H1 (cell line): ENCODE data around the gene ITGB2. TPM values are rescaled to one million over a fixed set of nuclear protein-coding genes. Genes with fewer than 3 reads are reported as not detected.

Source experiments
- RNF2 ChIP-seq: fragments of 200-900, 300-1000 bp; sonication (generic); IDR thresholded peaks from 2 replicates; pipeline ENCODE4 v1.7.1; 2016; ENCODE audit warnings: borderline replicate concordance, low read depth, mild to moderate bottlenecking, antibody characterized with exemption, low read length; ENCODE audit not compliant: poor library complexity, severe bottlenecking; ENCODE audit errors: missing control alignments
- polyA plus RNA-seq, 7 experiments: library from polyadenylated mRNA; depleted of rRNA in 3 of 7; stranded (reverse) in 5 of 7; unstranded in 2 of 7; fragments of >200 nt in 5 of 7; fragments of 200-250 nt in 2 of 7; gene quantifications; 1 replicate in 5 of 7; 2 replicates in 1 of 7; 4 replicates in 1 of 7; pipeline versions ENCODE4 v1.2.1 to v1.2.3, GENCODE V29; 2011 to 2013; ENCODE audit warnings: missing spikeins in 2 of 7, mixed read lengths in 2 of 7
- total RNA-seq: library from RNA; stranded (reverse); fragmentation: NEBNext Ultra II Directional; extraction: Animal tissue kit (Norgen Biotek cat#: 25700); gene quantifications from 2 replicates; pipeline ENCODE4 v1.2.1, GENCODE V29; 2021

Gene ITGB2
- total and polyA plus RNA-seq, 2 of the 8 experiments (the other 6 are each of a cell fraction or from before 2014, with no cell fraction given): 0.24 to 0.63 TPM

- no peak for TF ChIP-seq RNF2
Observed at GRCh38 chr21:44876849-44877575, 43.7 kb downstream of the ITGB2 start (continued).
